ENCODE measurements around the gene PPIG.
"Not testable (repeated sequence)": the region's sequence is repeated elsewhere in the genome, so short reads cannot be mapped to it uniquely, and the experiment has no call there.

Gene PPIG

GRCh38 chr2:169609264-169609663, 25.1 kb downstream of the PPIG start:
- no peak for TF ChIP-seq CTCF (IDR thresholded peaks at IDR 0.05; ENCODE audit: insufficient read depth, low read length, poor library complexity, severe bottlenecking)
- no peak for DNase-seq (ENCODE audit: extremely low read depth, insufficient read length)
- Histone ChIP-seq H3K36me3 (ENCODE audit: control insufficient read depth, insufficient read depth, low read length) (peaks cover 9% of the 10 kb centered on the region), H3K27me3 (replicated peaks; ENCODE audit: control insufficient read depth, insufficient read depth, low read length) (no peaks in the 10 kb centered on the region), H3K4me3 (replicated peaks; ENCODE audit: low read depth, low read length) (no peak overlapping the region)

GRCh38 chr2:169613876-169614275, 29.7 kb downstream of the PPIG start:
- TF ChIP-seq CTCF (IDR thresholded peaks at IDR 0.05; ENCODE audit: insufficient read depth, low read length, poor library complexity, severe bottlenecking), result no peak
- Histone ChIP-seq H3K4me3 (replicated peaks; ENCODE audit: low read depth, low read length) (no peak overlapping the region), H3K27me3 (replicated peaks; ENCODE audit: control insufficient read depth, insufficient read depth, low read length) (no peaks in the 10 kb centered on the region), H3K36me3 (ENCODE audit: control insufficient read depth, insufficient read depth, low read length) (peaks cover 7% of the 10 kb centered on the region)
- DNase-seq (ENCODE audit: extremely low read depth, insufficient read length), result no peak

- not testable (repeated sequence) for H3K36me3 ChIP-seq (ENCODE audit: control insufficient read depth, insufficient read depth, low read length); H3K27me3 ChIP-seq (replicated peaks; ENCODE audit: control insufficient read depth, insufficient read depth, low read length); DNase-seq (ENCODE audit: extremely low read depth, insufficient read length); H3K4me3 ChIP-seq (replicated peaks; ENCODE audit: low read depth, low read length)
Measured at GRCh38 chr2:169615982-169616381, 31.8 kb downstream of the PPIG start.

- TF ChIP-seq CTCF (IDR thresholded peaks at IDR 0.05; ENCODE audit: insufficient read depth, low read length, poor library complexity, severe bottlenecking), result no peak
- H3K27me3 ChIP-seq (replicated peaks; ENCODE audit: control insufficient read depth, insufficient read depth, low read length), result no peaks in the 10 kb centered on the region
- no peak for DNase-seq (ENCODE audit: extremely low read depth, insufficient read length)
- H3K4me3 ChIP-seq (replicated peaks; ENCODE audit: low read depth, low read length), result no peak overlapping the region
- H3K36me3 ChIP-seq (ENCODE audit: control insufficient read depth, insufficient read depth, low read length), result peaks cover 2% of the 10 kb centered on the region
Measured at GRCh38 chr2:169619946-169620345, 35.8 kb downstream of the PPIG start.

- Histone ChIP-seq H3K27me3 (replicated peaks; ENCODE audit: control insufficient read depth, insufficient read depth, low read length) (no peaks in the 10 kb centered on the region), H3K4me3 (replicated peaks; ENCODE audit: low read depth, low read length) (no peak overlapping the region), H3K36me3 (ENCODE audit: control insufficient read depth, insufficient read depth, low read length) (peaks cover 2% of the 10 kb centered on the region)
- no peak for TF ChIP-seq CTCF (IDR thresholded peaks at IDR 0.05; ENCODE audit: insufficient read depth, low read length, poor library complexity, severe bottlenecking)
- DNase-seq (ENCODE audit: extremely low read depth, insufficient read length), result no peak
Measured at GRCh38 chr2:169620509-169620908, 36.4 kb downstream of the PPIG start.

GRCh38 chr2:169623235-169623634, 39.1 kb downstream of the PPIG start:
- Histone ChIP-seq H3K4me3 (replicated peaks; ENCODE audit: low read depth, low read length) (no peak overlapping the region), H3K36me3 (ENCODE audit: control insufficient read depth, insufficient read depth, low read length) (peaks cover 4% of the 10 kb centered on the region), H3K27me3 (replicated peaks; ENCODE audit: control insufficient read depth, insufficient read depth, low read length) (no peaks in the 10 kb centered on the region)
- no peak for TF ChIP-seq CTCF (IDR thresholded peaks at IDR 0.05; ENCODE audit: insufficient read depth, low read length, poor library complexity, severe bottlenecking)
- no peak for DNase-seq (ENCODE audit: extremely low read depth, insufficient read length)

Measured in GM06990 (cell line).